HepG2 (cell line): ENCODE results near the gene ZNF677. TPM values are rescaled to one million over a fixed set of nuclear protein-coding genes. Genes with fewer than 3 reads are reported as not detected.
A peak's percentile ranks its signal among the peaks of the same experiment; 100 is the strongest.
"Not testable (repeated sequence)": the region's sequence is repeated elsewhere in the genome, so short reads cannot be mapped to it uniquely, and the experiment has no call there.

ENCODE experiments used
- ATAC-seq: fragments of 200-7000 bp; cut with Tn5 transposase; 3 replicates; pipeline ENCODE4 v1.9.1; 2020; ENCODE audit warnings: mild to moderate bottlenecking, moderate library complexity
- Bru-seq: library from RNA; stranded (reverse); fragments of 400-500 nt; gene quantifications from one replicate; lab custom pipeline; 2021; lab: Mats Ljungman, UMichigan
- BruChase-seq, 2 experiments: library from RNA; stranded (reverse); fragments of 400-500 nt; gene quantifications; one replicate each; lab custom pipeline; 2021; lab: Mats Ljungman, UMichigan
- BruUV-seq: library from RNA; stranded (reverse); fragments of 400-500 nt; replicated peaks from 2 replicates; lab custom pipeline; 2021; lab: Mats Ljungman, UMichigan
- CTCF ChIA-PET: fragments of 300-600 bp; formaldehyde crosslinking; extraction: SDS; loops from one replicate; lab custom pipeline; 2021; ENCODE audit warnings: low total read pairs, inconsistent platforms, low intra/inter-chr PET ratio; lab: Yijun Ruan, JAX
- POLR2A ChIA-PET: fragments of 350-600 bp; sonication (Branson Sonifier 250); formaldehyde crosslinking; loops from one replicate; lab custom pipeline; 2020; ENCODE audit warnings: antibody characterized with exemption, inconsistent platforms; lab: Yijun Ruan, JAX
- DNase-seq: peaks from one replicate; pipeline ENCODE4 v3.0.0-alpha.2; 2015; ENCODE audit warnings: low spot score
- FAIRE-seq: peaks from 3 replicates; lab custom pipeline; 2011; peaks lifted over from hg19 to GRCh38; lab: Jason Lieb, UNC
- H2AFZ ChIP-seq: one replicate; pipeline ENCODE4 v1.6.1; 2011; ENCODE audit warnings: low read length, inconsistent platforms
- H3K27ac ChIP-seq: fragments of 300-600 bp; 3 replicates; pipeline ENCODE4 v1.8.0; 2011; ENCODE audit warnings: mixed run types, mild to moderate bottlenecking, mixed read lengths, low read length, inconsistent platforms; ENCODE audit not compliant: insufficient read depth; ENCODE audit errors: extremely low read length
- H3K27me3 ChIP-seq, 2 experiments: fragments of 200-600 bp in 1 of 2; 2 replicates in 1 of 2; 3 replicates in 1 of 2; pipeline versions ENCODE4 v1.6.0 to v1.8.0; 2011; ENCODE audit warnings: low read length in 2 of 2, mild to moderate bottlenecking in 2 of 2, moderate library complexity in 2 of 2, inconsistent platforms in 1 of 2; ENCODE audit not compliant: insufficient read depth in 2 of 2, control insufficient read depth in 1 of 2
- H3K36me3 ChIP-seq, 2 experiments: fragments of 200-600 bp in 1 of 2; replicated peaks in 1 of 2; 2 replicates in 1 of 2; 3 replicates in 1 of 2; pipeline versions ENCODE4 v1.5.1 to v1.8.0; 2011; ENCODE audit warnings: low read length in 2 of 2, inconsistent platforms in 1 of 2; ENCODE audit not compliant: insufficient read depth in 2 of 2, control insufficient read depth in 1 of 2
- H3K4me1 ChIP-seq: 2 replicates; pipeline ENCODE4 v1.5.1; 2012; ENCODE audit warnings: low read length, inconsistent platforms; ENCODE audit not compliant: insufficient read depth
- H3K4me2 ChIP-seq: 2 replicates; pipeline ENCODE4 v1.6.0; 2011; ENCODE audit warnings: low read depth, low read length, inconsistent platforms
- H3K4me3 ChIP-seq, 3 experiments: fragments of 200-600 bp in 1 of 3; sonication (generic), shearing (Covaris generic) in 1 of 3; replicated peaks in 1 of 3; 2 replicates each; pipeline ENCODE4 v1.5.1; 2011 to 2016; ENCODE audit warnings: low read length in 3 of 3, inconsistent platforms in 2 of 3, low read depth in 2 of 3, mild to moderate bottlenecking in 2 of 3, control low read depth in 1 of 3, mixed read lengths in 1 of 3; ENCODE audit not compliant: insufficient read depth in 1 of 3
- H3K79me2 ChIP-seq: one replicate; pipeline ENCODE4 v1.6.1; 2011; ENCODE audit warnings: low read length, inconsistent platforms; ENCODE audit not compliant: insufficient read depth
- H3K9ac ChIP-seq: 2 replicates; pipeline ENCODE4 v1.6.0; 2011; ENCODE audit warnings: mild to moderate bottlenecking, low read depth, low read length, inconsistent platforms; ENCODE audit not compliant: insufficient read depth
- H3K9me3 ChIP-seq: 2 replicates; pipeline ENCODE4 v1.5.1; 2012; ENCODE audit warnings: mild to moderate bottlenecking, low read length
- H4K20me1 ChIP-seq: 2 replicates; pipeline ENCODE4 v1.6.0; 2011; ENCODE audit warnings: inconsistent platforms, mild to moderate bottlenecking, low read length, moderate library complexity; ENCODE audit not compliant: insufficient read depth
- GATA4 ChIP-seq: sonication (generic); IDR thresholded peaks from 2 replicates; pipeline ENCODE4 v1.6.1; 2016; ENCODE audit warnings: antibody characterized with exemption, low read depth, borderline replicate concordance
- IKZF1 ChIP-seq: fragments of 450-650 bp; IDR thresholded peaks from 2 replicates; pipeline ENCODE4 v1.7.1; 2016
- PCBP2 ChIP-seq: fragments of 200-400 bp; formaldehyde crosslinking; optimal IDR thresholded peaks from 2 replicates; pipeline ENCODE3; 2018; ENCODE audit warnings: low read length, low read depth; ENCODE audit not compliant: poor library complexity, severe bottlenecking
- PRMT3 ChIP-seq: sonication (generic); formaldehyde crosslinking; IDR thresholded peaks from 2 replicates; pipeline ENCODE4 v1.8.1; 2022; ENCODE audit warnings: low read depth, mild to moderate bottlenecking, moderate library complexity, missing genetic modification reagents, borderline replicate concordance
- TAF15 ChIP-seq: fragments of 200-400 bp; formaldehyde crosslinking; IDR thresholded peaks from one replicate; pipeline ENCODE4 v1.6.1; 2018; ENCODE audit warnings: mild to moderate bottlenecking, low read depth, low read length; ENCODE audit not compliant: poor library complexity, severe bottlenecking
- TOE1 ChIP-seq: sonication (generic); formaldehyde crosslinking; IDR thresholded peaks from 2 replicates; pipeline ENCODE4 v1.4.0; 2020; ENCODE audit warnings: mild to moderate bottlenecking, missing genetic modification reagents
- ZBTB34 ChIP-seq: sonication (generic); formaldehyde crosslinking; IDR thresholded peaks from 2 replicates; pipeline ENCODE4 v1.8.0; 2022; ENCODE audit warnings: mild to moderate bottlenecking, missing genetic modification reagents
- ZNF10 ChIP-seq: sonication (generic); formaldehyde crosslinking; IDR thresholded peaks from 2 replicates; pipeline ENCODE4 v1.4.0; 2020; ENCODE audit warnings: mild to moderate bottlenecking, low read depth, missing genetic modification reagents, borderline replicate concordance
- WGBS: methylation state at CpG from one replicate; pipeline ENCODE4 v1.1.6; 2017; ENCODE audit warnings: low lambda C conversion rate; 5-methylcytosine and 5-hydroxymethylcytosine counted together
- in situ Hi-C: cut with HindIII; loops from 2 replicates; pipeline ENCODE4 v1.10.0; 2017; ENCODE audit warnings: low pct_unique_long_range_greater_than_20kb; ENCODE audit not compliant: extremely low pct_ligation_motif_present
- intact Hi-C: fragments of 100-400 bp; cut with micrococcal nuclease; formaldehyde crosslinking; loops from one replicate; pipeline ENCODE4 v1.10.0; 2022; ENCODE audit not compliant: unreplicated experiment
- long read RNA-seq, 2 experiments: library from RNA in 1 of 2; library from polyadenylated mRNA in 1 of 2; stranded (forward) in 1 of 2; unstranded in 1 of 2; transcript quantifications; one replicate each; pipeline ENCODE4 v2.0.0, GENCODE V29; 2019 to 2022
- polyA minus RNA-seq, 3 experiments: library from RNA; depleted of rRNA, polyadenylated mRNA; stranded (reverse); fragments of >200 nt; gene quantifications; 2 replicates each; pipeline ENCODE4 v1.2.3, GENCODE V29; 2011; ENCODE audit warnings: low replicate concordance in 1 of 3
- polyA plus RNA-seq, 8 experiments: library from polyadenylated mRNA; depleted of rRNA in 3 of 8; stranded (reverse) in 7 of 8; unstranded in 1 of 8; fragments of >200 nt; fragmentation: Illumina TruSeq in 4 of 8; extraction: Trizol in 4 of 8; gene quantifications; 2 replicates each; pipeline versions ENCODE4 v1.2.1 to v1.2.3, GENCODE V29; 2011 to 2016; ENCODE audit warnings: low read depth in 4 of 8, missing spikeins in 1 of 8, mixed read lengths in 1 of 8; ENCODE audit not compliant: insufficient read depth in 1 of 8
- total RNA-seq, 5 experiments: library from RNA; depleted of rRNA; stranded (reverse); fragments of >200 nt; fragmentation: Illumina TruSeq; extraction: Trizol; gene quantifications; 2 replicates each; pipeline ENCODE4 v1.2.3, GENCODE V29; 2016; ENCODE audit warnings: low read depth in 1 of 5

Gene ZNF677
- not detected in 2 replicates for total RNA-seq (2016; rRNA removed; fragmentation: Illumina TruSeq; extraction: Trizol)
- not detected in 2 replicates for total RNA-seq (2016; cell fraction: cytosol; rRNA removed; fragmentation: Illumina TruSeq; extraction: Trizol; ENCODE audit: low read depth)
- not detected in 2 replicates for total RNA-seq (2016; cell fraction: insoluble cytoplasmic fraction; rRNA removed; fragmentation: Illumina TruSeq; extraction: Trizol)
- not detected in 2 replicates for total RNA-seq (2016; cell fraction: membrane; rRNA removed; fragmentation: Illumina TruSeq; extraction: Trizol)
- total RNA-seq (2016; cell fraction: nucleus; rRNA removed; fragmentation: Illumina TruSeq; extraction: Trizol), result not detected in 2 replicates
- not detected in 2 replicates for polyA plus RNA-seq (2011; rRNA removed)
- not detected in 2 replicates for polyA plus RNA-seq (2011; cell fraction: cytosol; rRNA removed)
- polyA plus RNA-seq (2011; cell fraction: nucleus; rRNA removed), result not detected in 2 replicates
- polyA plus RNA-seq (2012), result not detected in 2 replicates
- not detected in 2 replicates for polyA plus RNA-seq (2016; cell fraction: cytosol; fragmentation: Illumina TruSeq; extraction: Trizol; ENCODE audit: low read depth)
- not detected in 2 replicates for polyA plus RNA-seq (2016; cell fraction: insoluble cytoplasmic fraction; fragmentation: Illumina TruSeq; extraction: Trizol; ENCODE audit: low read depth)
- polyA plus RNA-seq (2016; cell fraction: membrane; fragmentation: Illumina TruSeq; extraction: Trizol; ENCODE audit: low read depth), result not detected in 2 replicates
- not detected in 2 replicates for polyA plus RNA-seq (2016; cell fraction: nucleus; fragmentation: Illumina TruSeq; extraction: Trizol; ENCODE audit: insufficient read depth, low read depth)
- not detected in 2 replicates for polyA minus RNA-seq (2011; rRNA and poly(A)+ RNA removed; ENCODE audit: low replicate concordance)
- polyA minus RNA-seq (2011; cell fraction: cytosol; rRNA and poly(A)+ RNA removed), result not detected in 2 replicates
- polyA minus RNA-seq (2011; cell fraction: nucleus; rRNA and poly(A)+ RNA removed), result not detected in 2 replicates
- Bru-seq, nascent RNA, result not detected
- percentile 6 among the genes with signal in this experiment for BruChase-seq, experiment 1, labeled RNA remaining after a 6-hour chase
- BruChase-seq, experiment 2, labeled RNA remaining after a 2-hour chase, result percentile 10 among the genes with signal in this experiment
- long read RNA-seq, experiment 1, result 0 reads
- long read RNA-seq, experiment 2, result 0 reads

GRCh38 chr19:53254411-53255341 lies at the start of gene ZNF677:
ZNF677 (minus strand) TSS chr19:53254873; CDS start chr19:53251550, 3,323 bp downstream.
- H3K27me3 ChIP-seq, result no peaks in the 10 kb centered on the region
- ATAC-seq (no peak), DNase-seq (no peak), FAIRE-seq (no peak)
- no peaks in the 10 kb centered on the region for H4K20me1 ChIP-seq
- H3K4me2 ChIP-seq, result no peak within 1 kb of the TSS
- H2AFZ ChIP-seq, result no peak within 1 kb of the TSS
- no peaks in the 10 kb centered on the region for H3K36me3 ChIP-seq
- intact Hi-C loops, result no loop called here
- peaks cover 64% of the 10 kb centered on the region for H3K9me3 ChIP-seq
- H3K4me3 ChIP-seq, result no peak within 1 kb of the TSS
- POLR2A ChIA-PET, result no interaction called here
- H3K9ac ChIP-seq, result no peak within 1 kb of the TSS
- CTCF ChIA-PET, result no interaction called here
- no TSS peak for BruUV-seq
- TF ChIP-seq PCBP2, result no peak
- TF ChIP-seq ZNF10 (CRISPR knock-in tag), result no peak
- TF ChIP-seq ZBTB34 (CRISPR knock-in tag), result no peak
- TF ChIP-seq TAF15, result no peak
- TF ChIP-seq GATA4, result no peak
- TF ChIP-seq TOE1 (CRISPR knock-in tag), result no peak
- no peak for TF ChIP-seq IKZF1
- no peak for TF ChIP-seq PRMT3 (CRISPR knock-in tag)
- H3K27ac ChIP-seq, result no peak within 1 kb of the TSS
- 70% methylated on average over 66 of the region's 72 CpGs for WGBS
- in situ Hi-C loops, result no loop called here
- no peaks in the 10 kb centered on the region for H3K4me1 ChIP-seq
- H3K79me2 ChIP-seq, result no peaks in the 10 kb centered on the region

GRCh38 chr19:53301341-53301740 lies 46.7 kb upstream of the ZNF677 start:
- BruUV-seq, CTCF ChIA-PET: not testable (repeated sequence)

More at GRCh38 chr19:53301341-53301740, 46.7 kb upstream of the ZNF677 start:
- ATAC-seq, result peak; percentile 43; the same call in 1 of the 3 replicates
- H3K9me3 ChIP-seq, FAIRE-seq, H4K20me1 ChIP-seq, H3K27me3 ChIP-seq, H3K4me1 ChIP-seq, H3K4me2 ChIP-seq, H3K4me3 ChIP-seq, in situ Hi-C loops, H3K9ac ChIP-seq, H3K79me2 ChIP-seq, H3K36me3 ChIP-seq, POLR2A ChIA-PET, H2AFZ ChIP-seq, H3K27ac ChIP-seq, intact Hi-C loops, DNase-seq: not testable (repeated sequence)
- 80% methylated on average over 1 of the region's 8 CpGs for WGBS
